HG03457 (cell line): ENCODE measurements around the gene GSTT2B.
"Not testable (repeated sequence)": the region's sequence is repeated elsewhere in the genome, so short reads cannot be mapped to it uniquely, and the experiment has no call there.

Experiments used
- ATAC-seq: cut with Tn5 transposase; IDR thresholded peaks from one replicate; pipeline ENCODE4 v1.9.1; 2021; ENCODE audit warnings: moderate number of reproducible peaks; ENCODE audit not compliant: unreplicated experiment

The GSTT2B gene

GRCh38 chr22:23949764-23950163 lies 11.2 kb downstream of the GSTT2B start:
- ATAC-seq: not testable (repeated sequence)

- not testable (repeated sequence) for ATAC-seq
Measured at GRCh38 chr22:23947391-23947790, 13.6 kb downstream of the GSTT2B start.

- ATAC-seq: not testable (repeated sequence)
Measured at GRCh38 chr22:23940166-23940565, 20.8 kb downstream of the GSTT2B start.

GRCh38 chr22:23939017-23939357 lies 22.0 kb downstream of the GSTT2B start:
- no peak for ATAC-seq

GRCh38 chr22:23938328-23939016 lies 22.5 kb downstream of the GSTT2B start:
- ATAC-seq: no peak

- ATAC-seq: no peak
Measured at GRCh38 chr22:23926561-23926960, 34.4 kb downstream of the GSTT2B start.

- ATAC-seq: no peak
Measured at GRCh38 chr22:23925020-23925606, 35.9 kb downstream of the GSTT2B start.

GRCh38 chr22:23922921-23923320 lies 38.1 kb downstream of the GSTT2B start:
- ATAC-seq: no peak

- not testable (repeated sequence) for ATAC-seq
Measured at GRCh38 chr22:23921586-23922201, 39.3 kb downstream of the GSTT2B start.

- ATAC-seq: not testable (repeated sequence)
Measured at GRCh38 chr22:23920267-23920611, 40.8 kb downstream of the GSTT2B start.

GRCh38 chr22:23915290-23915689 lies 45.7 kb downstream of the GSTT2B start:
- ATAC-seq: no peak

- ATAC-seq: peak; percentile 76
Measured at GRCh38 chr22:23913661-23914353, 47.2 kb downstream of the GSTT2B start.

- no peak for ATAC-seq
Measured at GRCh38 chr22:23913306-23913660, 47.7 kb downstream of the GSTT2B start.

GRCh38 chr22:23912293-23912903 lies 48.6 kb downstream of the GSTT2B start:
- no peak for ATAC-seq

- ATAC-seq: no peak
Measured at GRCh38 chr22:23911318-23911980, 49.5 kb downstream of the GSTT2B start.

GRCh38 chr22:23910496-23911190 lies 50.4 kb downstream of the GSTT2B start:
- no peak for ATAC-seq

GRCh38 chr22:23909296-23909898 lies 51.6 kb downstream of the GSTT2B start:
- no peak for ATAC-seq

GRCh38 chr22:23908587-23909205 lies 52.3 kb downstream of the GSTT2B start:
- no peak for ATAC-seq

- not testable (repeated sequence) for ATAC-seq
Measured at GRCh38 chr22:23907423-23907822, 53.6 kb downstream of the GSTT2B start.
